ENCODE data around the gene VPS37D.
"Not testable (repeated sequence)": the region's sequence is repeated elsewhere in the genome, so short reads cannot be mapped to it uniquely, and the experiment has no call there.

VPS37D gene

GRCh38 chr7:73667344-73668102 is at the start of gene VPS37D:
Gene VPS37D (plus strand): TSS chr7:73667831. CDS start chr7:73667959, 128 bp downstream.
- peak; percentile 87 for DNase-seq

GRCh38 chr7:73618538-73618937 is 49.1 kb upstream of the VPS37D start:
- no peak for DNase-seq

GRCh38 chr7:73619394-73619793 is 48.2 kb upstream of the VPS37D start:
- not testable (repeated sequence) for DNase-seq

- DNase-seq = no peak
Observed at GRCh38 chr7:73621168-73622063, 46.2 kb upstream of the VPS37D start.

GRCh38 chr7:73622527-73622908 is 45.1 kb upstream of the VPS37D start:
- DNase-seq = no peak

GRCh38 chr7:73622909-73623797 is 44.5 kb upstream of the VPS37D start:
- DNase-seq = no peak

GRCh38 chr7:73623798-73624668 is 43.6 kb upstream of the VPS37D start, which contains the start of gene MLXIPL:
Gene MLXIPL (minus strand): TSS chr7:73624522. CDS start chr7:73624492, 30 bp downstream.
- peak; percentile 21 for DNase-seq

GRCh38 chr7:73624669-73625001 is 43.0 kb upstream of the VPS37D start:
- no peak for DNase-seq

- no peak for DNase-seq
Observed at GRCh38 chr7:73625276-73625675, 42.4 kb upstream of the VPS37D start.

- DNase-seq = no peak
Observed at GRCh38 chr7:73626814-73627213, 40.8 kb upstream of the VPS37D start.

GRCh38 chr7:73628504-73628903 is 39.1 kb upstream of the VPS37D start:
- no peak for DNase-seq

- DNase-seq = no peak
Observed at GRCh38 chr7:73631558-73631957, 36.1 kb upstream of the VPS37D start.

GRCh38 chr7:73633323-73633722 is 34.3 kb upstream of the VPS37D start:
- no peak for DNase-seq

GRCh38 chr7:73633844-73634243 is 33.8 kb upstream of the VPS37D start:
- DNase-seq = no peak

- no peak for DNase-seq
Observed at GRCh38 chr7:73635428-73636200, 32.0 kb upstream of the VPS37D start.

GRCh38 chr7:73638911-73639310 is 28.7 kb upstream of the VPS37D start:
- no peak for DNase-seq

GRCh38 chr7:73642834-73643233 is 24.8 kb upstream of the VPS37D start:
- DNase-seq = peak; percentile 7

- DNase-seq = no peak
Observed at GRCh38 chr7:73644688-73645286, 22.8 kb upstream of the VPS37D start.

- DNase-seq = no peak
Observed at GRCh38 chr7:73645643-73646174, 21.9 kb upstream of the VPS37D start.

Measured in fibroblast of upper back skin (primary cell).